SK-N-MC (cell line): ENCODE data around the gene GDF11.

Source experiments
- DNase-seq: peaks from one replicate; pipeline ENCODE4 v3.0.0-alpha.2; 2011; ENCODE audit warnings: low read depth, low spot score
- H3K27ac ChIP-seq: fragments of 200-600 bp; sonication (generic); 2 replicates; pipeline ENCODE4 v1.5.1; 2016; ENCODE audit warnings: mixed run types
- H3K36me3 ChIP-seq: fragments of 200-600 bp; sonication (generic); 2 replicates; pipeline ENCODE4 v1.6.1; 2017; ENCODE audit warnings: antibody characterized with exemption, low read length, mixed read lengths; ENCODE audit not compliant: insufficient read depth
- H3K4me3 ChIP-seq: fragments of 200-600 bp; sonication (generic); 2 replicates; pipeline ENCODE4 v1.5.1; 2016
- H3K9ac ChIP-seq: fragments of 200-600 bp; sonication (generic); 2 replicates; pipeline ENCODE4 v1.8.0; 2017; ENCODE audit warnings: mixed run types, mixed read lengths; ENCODE audit not compliant: insufficient read length
- H3K9me3 ChIP-seq: fragments of 200-600 bp; sonication (generic); 2 replicates; pipeline ENCODE4 v1.6.1; 2017; ENCODE audit warnings: low read depth, mild to moderate bottlenecking, antibody characterized with exemption, low read length, moderate library complexity, mixed read lengths
- EZH2 ChIP-seq: fragments of 200-600 bp; sonication (generic); IDR thresholded peaks from one replicate; pipeline ENCODE4 v1.6.1; 2017; ENCODE audit warnings: antibody characterized with exemption
- FOXP2 ChIP-seq: optimal IDR thresholded peaks from 2 replicates; pipeline ENCODE3; 2011; ENCODE audit warnings: mild to moderate bottlenecking, moderate library complexity; ENCODE audit not compliant: insufficient read depth; ENCODE audit errors: extremely low read length, control extremely low read depth
- POLR2AphosphoS5 ChIP-seq: IDR thresholded peaks from 2 replicates; pipeline ENCODE4 v1.6.1; 2012; ENCODE audit warnings: mild to moderate bottlenecking, low read depth, low read length, borderline replicate concordance

Gene GDF11

DNA sequence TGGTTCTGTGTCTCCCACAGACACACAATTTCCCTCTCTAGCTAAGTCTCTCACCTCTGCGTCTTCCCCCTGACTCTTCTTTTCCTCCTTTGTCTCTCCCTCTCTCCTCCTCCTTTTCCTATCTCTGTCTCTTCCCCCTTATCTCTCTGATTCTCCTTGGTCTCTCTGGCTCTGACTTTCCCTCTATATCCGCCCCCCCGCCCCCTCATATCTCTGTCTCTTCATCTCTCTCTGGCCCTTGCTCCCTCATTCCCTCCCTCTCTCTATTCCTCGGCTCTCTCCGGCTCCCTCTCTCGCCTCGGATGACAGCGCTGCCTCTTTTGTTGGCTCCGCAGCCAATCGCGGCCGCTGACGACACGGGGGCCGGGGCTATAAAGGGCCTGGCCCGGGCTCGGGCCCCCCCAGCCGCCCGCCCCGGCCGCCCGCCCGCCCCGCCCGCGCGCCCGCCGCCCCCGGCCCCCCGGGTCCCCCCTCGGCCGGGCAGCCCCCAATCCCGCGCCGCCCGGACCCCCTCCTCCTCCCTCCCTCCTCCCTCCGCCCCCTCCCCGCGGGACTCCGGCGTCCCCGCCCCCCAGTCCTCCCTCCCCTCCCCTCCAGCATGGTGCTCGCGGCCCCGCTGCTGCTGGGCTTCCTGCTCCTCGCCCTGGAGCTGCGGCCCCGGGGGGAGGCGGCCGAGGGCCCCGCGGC, at the start of gene GDF11:
GDF11 (plus strand) TSS at position 404 of the 687 bp plus-strand sequence; CDS start at position 599, 195 bp downstream.
- Histone ChIP-seq H3K9ac (peak within 1 kb of the TSS; percentile 43), H3K4me3 (peak within 1 kb of the TSS; percentile 97), H3K27ac (peak within 1 kb of the TSS; percentile 61; the same call in 1 of the 2 replicates), H3K36me3 (0 out of 2 replicates have a peak, but pooled peaks cover 3% of the 10 kb centered on the region), H3K9me3 (no peaks in the 10 kb centered on the region)
- TF ChIP-seq FOXP2 (no peak), POLR2AphosphoS5 (peak; percentile 88)
- no peak for DNase-seq

DNA sequence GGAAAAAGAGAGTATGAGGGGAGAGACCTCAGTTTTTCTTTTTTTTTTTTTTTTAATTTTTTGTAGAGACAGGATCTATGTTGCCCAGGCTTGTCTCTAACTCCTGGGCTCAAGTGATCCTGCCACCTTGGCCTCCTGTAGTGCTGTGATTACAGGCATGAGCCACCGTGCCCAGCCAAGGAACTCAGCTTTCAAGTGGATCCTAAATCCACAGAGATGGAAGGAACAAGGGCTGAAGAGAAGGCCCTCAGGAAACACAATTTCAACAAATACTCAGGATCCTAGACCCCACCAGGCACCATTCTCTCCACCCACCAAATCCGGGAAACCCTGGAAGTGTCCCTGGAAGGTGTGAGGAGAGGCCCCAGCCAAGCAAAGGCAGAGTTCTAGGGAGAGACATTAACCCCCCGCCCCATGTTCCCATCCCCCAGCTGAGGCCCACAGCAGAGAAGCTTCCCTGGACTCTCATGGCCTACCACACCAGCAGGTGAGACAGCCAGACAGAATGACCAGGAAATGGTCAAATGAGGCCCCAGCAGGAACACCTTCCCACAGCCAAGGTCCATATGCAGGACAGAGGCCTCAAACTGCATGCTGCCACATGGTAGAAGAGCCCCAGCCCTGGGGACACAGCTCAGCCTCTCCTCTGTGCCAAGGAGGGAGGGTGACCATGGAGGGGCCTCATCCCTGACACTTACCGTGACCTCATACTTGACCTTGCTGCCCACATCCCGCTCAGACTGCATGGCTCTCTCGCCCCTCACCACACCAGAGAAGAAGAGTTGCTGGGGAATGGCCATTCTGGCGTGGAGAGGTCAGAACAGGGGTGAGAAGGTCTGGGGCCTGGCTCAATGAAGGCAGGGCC, 49.4 kb upstream of the GDF11 start:
- Histone ChIP-seq H3K36me3 (no peaks in the 10 kb centered on the region), H3K9me3 (no peaks in the 10 kb centered on the region), H3K9ac (no peak overlapping the region), H3K4me3 (no peak overlapping the region), H3K27ac (no peak overlapping the region)
- no peak for DNase-seq
- no peak for TF ChIP-seq FOXP2
- TF ChIP-seq POLR2AphosphoS5 = no peak
- no peak for TF ChIP-seq EZH2

DNA sequence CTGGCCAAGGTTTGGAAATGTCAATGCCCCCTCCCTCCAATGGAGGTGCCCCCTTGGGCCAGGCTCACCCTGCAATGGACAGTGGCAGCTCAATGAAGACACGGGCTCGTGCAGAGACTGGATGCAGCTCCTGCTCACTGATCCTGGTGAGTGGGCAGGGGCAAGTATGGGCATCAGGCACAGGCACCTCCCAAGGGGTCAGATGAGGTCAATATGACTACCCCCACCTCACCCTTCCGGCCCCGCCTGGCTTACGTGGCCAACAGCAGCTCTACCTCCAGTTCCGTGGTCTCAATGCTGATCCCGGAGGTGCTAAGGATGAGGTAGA, 48.8 kb upstream of the GDF11 start:
- TF ChIP-seq EZH2 = no peak
- TF ChIP-seq FOXP2 = no peak
- TF ChIP-seq POLR2AphosphoS5 = no peak
- no peak overlapping the region for H3K27ac ChIP-seq
- no peak for DNase-seq
- no peak overlapping the region for H3K9ac ChIP-seq
- no peaks in the 10 kb centered on the region for H3K36me3 ChIP-seq
- no peak overlapping the region for H3K4me3 ChIP-seq
- H3K9me3 ChIP-seq = no peaks in the 10 kb centered on the region

DNA sequence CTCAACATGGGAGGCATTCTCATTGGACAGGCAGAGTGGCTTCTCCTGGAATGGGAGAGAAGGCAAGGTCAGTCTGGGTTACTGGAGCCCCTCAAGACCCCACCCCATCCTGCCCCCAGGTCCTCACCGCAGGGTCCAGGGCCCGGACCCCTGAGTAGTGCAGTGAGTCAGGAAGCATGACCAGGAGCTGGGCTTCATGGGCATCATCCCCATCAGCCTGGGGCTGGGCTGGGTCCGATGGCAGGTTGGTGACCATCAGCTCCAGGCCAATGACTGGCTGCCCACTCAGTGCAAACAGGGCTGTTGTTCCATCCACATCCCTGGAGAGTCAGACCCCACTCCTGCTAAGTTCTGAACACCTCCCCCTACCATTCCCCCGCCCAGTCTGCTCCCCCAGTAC, 48.3 kb upstream of the GDF11 start:
- no peak for DNase-seq
- H3K9me3 ChIP-seq = no peaks in the 10 kb centered on the region
- H3K36me3 ChIP-seq = no peaks in the 10 kb centered on the region
- H3K4me3 ChIP-seq = no peak overlapping the region
- no peak overlapping the region for H3K27ac ChIP-seq
- H3K9ac ChIP-seq = no peak overlapping the region
- TF ChIP-seq EZH2 (no peak), POLR2AphosphoS5 (no peak), FOXP2 (no peak)

DNA sequence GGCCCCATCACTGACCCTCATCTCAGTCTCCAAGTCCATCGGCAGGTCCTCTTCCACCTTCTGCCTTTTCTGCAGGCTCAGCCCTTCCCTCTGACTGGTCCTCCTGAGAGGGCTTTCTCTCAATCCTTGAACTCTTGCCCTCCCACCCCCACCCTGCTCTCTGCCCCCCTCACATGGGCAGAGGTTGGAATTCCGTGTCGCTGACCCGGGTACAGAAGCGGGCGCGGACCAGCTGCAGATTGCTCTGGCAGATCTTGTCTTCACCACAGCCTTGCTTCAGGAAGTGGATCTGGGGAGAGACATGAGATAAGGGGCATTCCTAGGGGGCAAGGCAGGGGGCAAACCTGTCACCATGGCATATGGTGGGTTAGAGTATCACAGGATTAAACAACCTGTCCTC, 47.6 kb upstream of the GDF11 start:
- no peak for TF ChIP-seq EZH2
- no peak for TF ChIP-seq POLR2AphosphoS5
- no peak for TF ChIP-seq FOXP2
- Histone ChIP-seq H3K4me3 (no peak overlapping the region), H3K27ac (no peak overlapping the region), H3K36me3 (no peaks in the 10 kb centered on the region), H3K9ac (no peak overlapping the region), H3K9me3 (no peaks in the 10 kb centered on the region)
- DNase-seq = no peak

DNA sequence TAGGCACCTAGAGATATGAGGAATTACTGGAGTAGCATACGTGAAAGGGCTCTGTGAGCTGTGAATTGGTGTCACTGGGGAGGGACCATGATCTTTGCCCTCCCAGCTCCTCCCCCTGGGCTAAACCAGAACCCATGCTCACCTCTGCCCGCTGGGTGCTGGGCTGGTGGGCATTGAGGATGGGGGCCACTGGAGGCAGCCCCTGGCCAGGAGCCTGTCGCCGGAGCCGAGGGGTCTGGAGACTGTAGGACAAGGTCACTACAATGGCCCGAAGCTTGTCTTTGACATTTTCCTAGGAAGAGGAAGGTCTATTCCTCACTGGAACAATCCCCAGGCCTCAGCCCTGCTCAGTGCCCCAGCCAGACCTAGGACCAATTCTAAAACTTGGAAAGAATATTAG, 46.8 kb upstream of the GDF11 start:
- no peaks in the 10 kb centered on the region for H3K36me3 ChIP-seq
- H3K9ac ChIP-seq = no peak overlapping the region
- DNase-seq = no peak
- TF ChIP-seq FOXP2 (no peak), POLR2AphosphoS5 (no peak), EZH2 (no peak)
- H3K27ac ChIP-seq = no peak overlapping the region
- H3K9me3 ChIP-seq = no peaks in the 10 kb centered on the region
- H3K4me3 ChIP-seq = no peak overlapping the region

DNA sequence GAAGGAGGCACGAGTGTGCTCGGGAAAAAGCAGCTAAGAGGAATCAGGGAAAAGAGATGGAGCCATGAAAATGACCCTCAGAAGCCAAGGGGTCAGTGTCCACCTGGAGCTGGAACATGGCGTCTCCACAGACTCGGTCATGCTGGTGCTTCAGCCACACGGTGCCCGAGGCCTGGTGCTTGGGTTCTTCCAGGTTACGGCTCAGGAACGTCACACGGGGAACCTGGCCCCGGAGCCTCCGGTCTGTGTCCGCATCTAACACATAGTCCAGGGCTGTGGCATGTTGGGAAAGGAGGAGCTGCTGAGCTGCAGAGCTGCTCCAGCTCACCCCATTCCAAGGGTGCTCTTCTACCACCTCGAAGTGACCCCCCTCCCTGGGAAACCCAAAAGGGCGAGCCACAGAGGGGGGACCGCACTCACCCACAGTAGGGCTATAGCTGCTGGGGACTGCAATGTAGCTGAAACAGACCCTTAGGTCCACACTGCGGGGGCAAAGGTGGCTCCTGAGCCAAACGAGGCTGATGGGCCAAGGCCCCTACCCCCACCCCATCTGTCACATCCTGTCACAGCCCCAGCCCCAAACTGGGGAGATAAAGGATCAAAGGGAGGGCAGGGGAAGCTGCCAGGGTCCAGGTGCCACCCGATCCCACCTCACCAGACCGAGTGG, 46.0 kb upstream of the GDF11 start:
- no peaks in the 10 kb centered on the region for H3K9me3 ChIP-seq
- no peak overlapping the region for H3K9ac ChIP-seq
- no peak overlapping the region for H3K27ac ChIP-seq
- DNase-seq = no peak
- no peaks in the 10 kb centered on the region for H3K36me3 ChIP-seq
- TF ChIP-seq FOXP2 = no peak
- no peak for TF ChIP-seq EZH2
- TF ChIP-seq POLR2AphosphoS5 = no peak
- H3K4me3 ChIP-seq = no peak overlapping the region

DNA sequence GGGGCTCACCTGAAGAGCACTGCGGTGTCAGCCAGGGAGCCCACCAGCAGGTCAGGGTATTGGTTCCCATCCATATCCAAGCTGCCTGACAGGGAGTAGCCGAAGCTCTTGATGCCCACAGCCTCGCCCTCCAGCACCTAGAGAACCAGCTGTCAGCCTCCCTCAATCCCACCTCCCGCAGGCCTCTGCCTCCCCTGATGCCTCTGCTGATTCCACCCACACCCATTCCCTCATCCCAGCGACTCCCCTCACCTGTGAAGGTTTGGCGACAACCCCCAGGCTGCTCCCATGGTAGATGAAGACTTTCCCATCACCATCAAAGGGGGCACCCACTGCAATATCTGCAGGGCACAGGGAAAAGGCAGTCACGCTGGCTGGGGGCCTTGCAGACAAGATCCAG, 45.2 kb upstream of the GDF11 start:
- TF ChIP-seq EZH2 (no peak), FOXP2 (no peak), POLR2AphosphoS5 (no peak)
- Histone ChIP-seq H3K27ac (no peak overlapping the region), H3K9ac (no peak overlapping the region), H3K4me3 (no peak overlapping the region), H3K36me3 (no peaks in the 10 kb centered on the region), H3K9me3 (no peaks in the 10 kb centered on the region)
- no peak for DNase-seq
